HG03571 (cell line): ENCODE measurements around the gene PPP2R2C.

ENCODE experiments used
- ATAC-seq: cut with Tn5 transposase; IDR thresholded peaks from one replicate; pipeline ENCODE4 v1.9.1; 2021; ENCODE audit not compliant: unreplicated experiment

Gene PPP2R2C

DNA sequence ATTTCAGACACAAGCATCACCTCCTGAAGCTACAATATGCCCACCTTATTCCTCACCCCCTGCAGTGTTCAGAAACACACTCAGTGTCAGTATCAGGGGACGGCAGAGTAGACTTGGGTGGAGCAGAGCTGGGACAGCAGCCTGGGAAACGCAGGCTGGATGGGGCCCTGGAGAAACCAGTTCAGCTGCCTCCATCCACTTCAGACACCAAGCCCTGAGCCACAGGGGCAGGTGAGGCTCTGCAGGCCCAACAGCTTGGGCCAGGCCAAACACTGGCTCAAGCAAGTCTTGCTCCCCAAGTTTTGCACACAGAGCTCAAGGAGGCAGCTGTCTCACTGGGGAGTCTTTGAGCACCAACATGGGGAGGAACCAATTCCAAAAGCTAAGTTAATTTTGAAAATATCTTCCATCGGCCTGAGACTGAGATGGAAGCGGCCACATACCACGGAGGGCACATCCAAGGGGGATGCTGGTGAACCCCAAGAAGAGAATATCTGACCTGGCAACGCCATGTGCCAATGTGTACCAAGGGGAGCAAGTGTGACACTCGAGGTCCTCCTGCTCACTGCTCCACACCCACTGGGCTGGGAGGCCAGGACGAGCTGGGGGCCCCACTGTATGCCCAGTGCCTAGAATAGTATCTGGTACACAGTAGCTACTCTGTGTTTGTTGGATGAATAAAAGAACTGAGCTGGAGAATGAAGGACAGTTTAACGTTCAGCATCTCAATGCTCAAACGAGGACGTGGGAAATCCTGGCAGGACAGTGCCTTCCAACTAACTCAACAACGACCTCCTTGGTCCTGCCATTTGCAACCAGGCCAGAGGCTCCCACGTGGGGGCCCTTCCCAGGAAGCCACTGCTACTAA is 45.6 kb downstream of the PPP2R2C start:
- no peak for ATAC-seq

DNA sequence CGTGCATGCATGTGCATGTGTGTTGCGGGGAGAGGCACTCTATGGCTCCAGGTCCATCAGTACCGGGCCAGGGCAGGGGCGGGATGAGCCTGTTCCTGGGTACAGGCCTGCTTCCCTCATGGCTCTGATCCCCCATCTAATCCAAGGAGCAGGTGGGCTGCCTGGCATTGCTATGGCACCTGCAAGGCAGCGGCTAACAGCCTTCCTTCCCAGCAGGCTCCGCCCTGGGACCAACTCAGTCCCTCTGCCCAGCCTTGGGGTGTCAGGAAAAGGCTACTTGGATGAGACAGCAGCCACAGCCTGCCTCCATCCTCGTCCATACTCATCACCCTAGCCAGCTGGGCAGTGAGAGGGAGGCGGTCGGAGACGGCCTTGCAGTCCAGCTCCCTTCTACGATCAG is 46.5 kb downstream of the PPP2R2C start:
- ATAC-seq = no peak

- no peak for ATAC-seq
Measured at GRCh38 chr4:6425336-6425735, 47.1 kb downstream of the PPP2R2C start.

GRCh38 chr4:6424425-6424824 is 48.0 kb downstream of the PPP2R2C start:
- ATAC-seq = no peak

- no peak for ATAC-seq
Measured at GRCh38 chr4:6423575-6423974, 48.8 kb downstream of the PPP2R2C start.

GRCh38 chr4:6422866-6423265 is 49.5 kb downstream of the PPP2R2C start:
- no peak for ATAC-seq

DNA sequence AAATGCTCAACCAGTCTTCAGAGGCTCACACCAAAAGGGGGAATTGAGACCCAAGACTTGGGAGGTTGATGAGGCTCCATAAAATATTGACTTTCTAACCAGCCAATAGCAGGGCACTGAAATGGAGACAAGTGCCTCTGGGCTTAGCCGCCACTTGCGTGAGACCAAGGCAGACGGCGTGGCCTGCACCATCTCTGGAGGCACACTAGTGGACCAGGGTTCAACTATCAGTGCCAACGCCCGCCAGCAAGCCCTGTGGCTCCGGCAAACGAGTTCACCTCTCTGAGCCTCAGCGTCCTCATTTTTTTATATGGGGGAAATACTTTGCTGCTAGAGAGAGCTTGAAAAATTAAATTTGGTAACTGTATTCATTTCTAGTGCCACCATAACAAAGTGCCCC is 50.3 kb downstream of the PPP2R2C start:
- no peak for ATAC-seq

DNA sequence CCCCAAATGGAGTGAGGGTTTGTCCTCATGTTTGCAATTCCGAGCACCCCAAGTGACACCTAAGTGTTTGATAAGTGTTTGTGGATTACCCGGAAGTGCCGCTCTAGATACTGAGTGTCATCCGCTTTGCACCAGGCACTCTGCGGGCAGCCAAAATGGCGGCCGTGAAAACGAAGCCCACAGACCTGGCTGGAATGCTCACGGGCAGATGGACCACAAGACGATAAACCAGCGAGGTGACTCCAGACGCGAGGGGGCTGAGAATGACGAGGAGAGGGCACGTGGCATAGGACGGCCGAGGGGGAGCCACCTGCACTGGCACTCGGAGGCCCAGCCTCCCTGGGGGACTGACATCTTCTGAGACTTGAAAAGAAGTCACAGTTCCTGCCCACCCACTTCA is 51.0 kb downstream of the PPP2R2C start:
- ATAC-seq = no peak

GRCh38 chr4:6420972-6421371 is 51.4 kb downstream of the PPP2R2C start:
- no peak for ATAC-seq

- no peak for ATAC-seq
Measured at GRCh38 chr4:6420036-6420435, 52.4 kb downstream of the PPP2R2C start.

DNA sequence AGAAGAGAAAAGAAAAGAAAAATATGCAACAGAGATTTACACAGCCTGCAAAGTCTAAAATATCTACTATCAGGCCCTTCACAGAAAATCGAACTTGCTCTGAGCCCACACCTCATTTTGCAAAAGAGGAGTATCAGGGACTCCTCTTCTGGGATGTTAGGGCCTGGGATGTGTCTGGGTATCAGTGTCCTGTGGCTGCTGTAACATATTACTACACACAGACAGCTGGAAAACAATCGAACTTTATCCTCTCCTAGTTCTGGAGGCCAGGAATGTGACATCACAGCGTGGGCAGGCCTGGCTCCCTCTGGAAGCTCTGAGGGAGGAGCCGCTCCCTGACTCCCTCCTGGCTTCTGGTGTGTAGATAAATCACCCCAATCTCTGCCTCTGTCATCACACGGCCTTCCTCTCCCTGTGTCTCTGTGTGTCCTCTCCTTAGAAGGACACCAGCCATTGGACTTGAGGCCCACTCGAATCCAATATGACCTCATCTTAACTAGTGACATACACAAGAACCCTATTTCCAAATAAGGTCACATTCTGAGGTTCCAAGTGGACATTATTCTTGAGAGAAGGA is 52.9 kb downstream of the PPP2R2C start:
- no peak for ATAC-seq

DNA sequence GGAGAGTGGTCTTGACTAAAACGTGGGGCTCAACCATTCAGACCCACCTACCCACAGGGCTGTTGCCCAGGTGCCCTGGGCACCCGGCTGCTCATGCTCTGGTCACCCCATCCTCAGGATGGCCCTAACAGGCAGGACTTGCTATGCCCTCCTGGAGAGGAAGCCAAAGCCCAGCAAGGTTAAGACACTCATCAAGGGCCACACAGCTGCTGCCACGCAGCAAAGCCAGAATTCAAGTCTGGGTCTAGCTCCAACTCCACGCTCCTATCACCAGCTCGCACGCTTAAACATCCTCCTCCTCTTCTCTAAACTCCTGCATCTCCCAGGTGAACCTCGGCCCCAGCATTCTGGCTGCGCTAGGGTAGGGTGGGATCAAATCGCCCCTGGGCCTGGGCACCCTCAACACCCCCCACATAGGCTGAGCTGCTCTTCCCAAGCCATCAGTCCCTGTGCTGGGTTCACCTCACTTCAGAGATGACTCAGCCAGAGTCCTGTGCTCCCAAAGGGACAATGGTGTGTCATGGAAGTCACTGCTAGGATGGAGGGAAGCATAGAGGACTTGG is 54.1 kb downstream of the PPP2R2C start:
- ATAC-seq = no peak

GRCh38 chr4:6417516-6418050 is 54.8 kb downstream of the PPP2R2C start:
- ATAC-seq = no peak

DNA sequence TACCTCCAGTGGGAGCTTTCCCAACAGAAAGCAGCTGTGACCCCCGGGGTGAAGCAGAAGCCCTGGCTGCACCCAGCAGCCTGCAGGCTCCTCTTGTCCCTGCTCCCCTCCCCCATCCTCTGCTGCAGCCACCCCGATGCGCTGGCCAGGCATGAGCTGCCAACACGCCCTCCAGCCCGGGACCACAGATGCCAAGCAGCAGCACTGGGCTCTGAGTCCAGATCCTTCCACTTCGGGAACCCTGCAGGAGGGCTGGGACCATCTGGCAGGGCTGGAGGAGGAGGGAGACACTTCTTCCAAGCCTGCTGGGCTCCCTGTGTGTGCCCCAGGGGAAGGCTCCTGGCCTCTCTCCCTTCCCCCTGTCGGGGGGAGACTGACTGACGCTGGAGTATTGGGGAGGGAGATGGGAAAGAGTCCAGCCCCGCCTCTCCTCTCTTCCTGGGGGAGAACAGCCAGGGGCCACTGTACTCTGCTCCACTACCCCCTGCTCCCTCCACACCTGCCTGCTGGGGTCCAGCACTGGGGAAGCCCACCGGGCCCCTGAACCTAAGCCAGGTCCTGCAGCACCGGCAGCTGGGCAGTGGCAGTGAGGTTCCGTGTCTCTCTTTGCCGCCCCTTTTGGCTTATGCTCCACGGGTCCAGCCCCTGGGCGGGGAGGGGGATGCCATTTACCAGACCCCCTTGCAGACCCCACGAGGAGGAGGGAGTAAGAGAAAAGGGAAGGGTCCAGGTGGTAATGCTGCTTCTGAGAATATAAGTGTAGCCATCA is 55.7 kb downstream of the PPP2R2C start:
- no peak for ATAC-seq

- no peak for ATAC-seq
Measured at GRCh38 chr4:6415031-6415705, 57.2 kb downstream of the PPP2R2C start.

- no peak for ATAC-seq
Measured at GRCh38 chr4:6414578-6414977, 57.8 kb downstream of the PPP2R2C start.

DNA sequence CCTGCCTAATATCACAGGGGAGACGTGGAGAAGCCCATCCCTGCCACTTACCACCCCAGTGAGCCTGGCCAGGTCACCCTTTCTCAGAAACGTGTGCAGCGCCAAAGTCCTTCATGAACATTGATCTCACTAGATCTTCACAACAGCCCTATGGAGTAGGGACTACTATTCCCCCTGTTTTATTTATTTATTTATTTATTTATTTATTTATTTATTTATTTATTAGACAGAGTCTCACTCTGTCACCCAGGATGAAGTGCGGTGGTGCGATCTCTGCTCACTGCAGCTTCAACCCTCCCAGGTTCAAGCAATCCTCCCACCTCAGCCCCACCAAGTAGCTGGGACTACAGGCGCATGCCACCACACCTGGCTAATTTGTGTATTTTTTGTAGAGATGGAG is 61.8 kb downstream of the PPP2R2C start:
- no peak for ATAC-seq

- ATAC-seq = no peak
Measured at GRCh38 chr4:6410068-6410467, 62.3 kb downstream of the PPP2R2C start.

DNA sequence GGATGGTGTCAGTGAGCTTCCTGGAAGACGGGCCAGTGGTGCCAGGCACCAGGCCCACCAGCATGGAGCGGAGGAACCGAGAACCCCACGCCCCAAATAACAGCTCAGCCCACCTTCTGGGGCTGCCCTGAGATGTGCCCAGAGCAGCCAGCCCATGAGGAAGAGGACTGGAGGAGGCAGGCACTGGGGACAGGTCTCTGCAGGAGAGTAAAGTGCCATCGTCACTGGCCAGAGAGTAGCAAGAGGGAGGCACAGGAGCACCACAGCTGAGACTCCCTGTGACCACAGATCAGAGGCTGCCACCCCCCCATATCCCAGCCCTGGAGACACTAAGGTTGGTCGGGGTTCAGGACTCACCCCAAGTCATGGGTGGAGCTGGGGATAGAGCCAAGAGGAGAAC is 63.0 kb downstream of the PPP2R2C start:
- no peak for ATAC-seq

DNA sequence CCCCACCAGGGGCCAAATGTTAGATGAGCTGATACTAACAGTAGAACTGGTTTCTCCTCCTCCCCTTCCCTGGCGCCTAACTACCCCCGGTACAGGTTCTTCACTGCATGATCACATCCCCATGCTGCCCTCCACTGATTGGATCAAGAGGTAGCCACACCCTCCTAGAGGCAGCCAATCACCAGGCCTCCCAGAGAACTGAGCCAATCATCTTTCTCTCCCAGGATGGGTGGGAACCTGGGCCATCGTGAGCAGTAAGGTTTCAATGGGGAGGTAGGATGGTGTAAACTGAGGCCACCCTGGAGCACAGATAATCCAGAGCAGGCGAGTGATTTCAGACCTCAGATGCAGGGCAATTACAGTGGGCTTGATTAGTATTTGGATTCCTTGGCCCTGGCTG is 64.2 kb downstream of the PPP2R2C start:
- ATAC-seq = no peak

DNA sequence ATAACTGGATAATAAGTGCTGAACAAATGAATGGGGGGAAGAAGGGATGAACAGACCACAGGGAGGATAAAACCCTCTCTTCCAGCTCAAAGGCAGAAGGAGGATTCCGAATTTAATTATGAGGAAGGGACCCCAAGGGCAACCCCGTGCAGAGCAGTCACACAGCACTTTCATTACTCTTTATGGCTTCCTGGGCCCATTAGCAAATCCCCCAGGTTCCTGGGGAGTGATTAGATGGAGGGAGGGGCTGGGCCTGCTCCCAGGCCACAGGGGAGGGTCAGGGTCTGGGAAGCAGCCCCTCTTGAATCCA is 67.1 kb downstream of the PPP2R2C start:
- no peak for ATAC-seq
